ENCODE results near the gene PUS10.
A peak's percentile ranks its signal among the peaks of the same experiment; 100 is the strongest.
"Not testable (repeated sequence)": the region's sequence is repeated elsewhere in the genome, so short reads cannot be mapped to it uniquely, and the experiment has no call there.

The PUS10 gene

GRCh38 chr2:60934165-60934722, 83.8 kb downstream of the PUS10 start:
- no peak overlapping the region for H3K4me3 ChIP-seq (ENCODE audit: low read length)
- DNase-seq (ENCODE audit: low read depth): no peak
- TF ChIP-seq CTCF (conservative IDR thresholded peaks at IDR 0.05; ENCODE audit: low read length): no peak

- no peak overlapping the region for H3K4me3 ChIP-seq (ENCODE audit: low read length)
- no peak for TF ChIP-seq CTCF (conservative IDR thresholded peaks at IDR 0.05; ENCODE audit: low read length)
- DNase-seq (ENCODE audit: low read depth): no peak
Observed at GRCh38 chr2:60932954-60933353, 85.1 kb downstream of the PUS10 start.

DNA sequence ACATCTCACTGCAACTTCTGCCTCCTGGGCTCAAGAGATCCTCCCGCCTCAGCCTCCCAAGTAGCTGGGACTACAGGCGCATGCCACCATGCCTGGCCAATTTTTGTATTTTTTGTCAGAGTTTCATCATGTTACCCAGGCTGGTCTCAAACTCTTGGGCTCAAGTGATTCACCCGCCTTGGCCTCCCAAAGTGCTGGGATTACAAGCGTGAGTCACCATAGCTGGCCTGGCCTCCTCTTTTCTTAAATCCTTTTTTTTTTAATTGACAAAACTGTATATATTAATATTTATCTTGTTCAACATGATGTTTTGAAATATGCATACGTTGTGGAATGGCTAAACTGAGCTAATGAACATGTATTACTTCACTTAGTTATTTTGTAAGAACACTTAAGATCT, 86.0 kb downstream of the PUS10 start:
- DNase-seq (ENCODE audit: low read depth); H3K4me3 ChIP-seq (ENCODE audit: low read length): not testable (repeated sequence)

- no peak for TF ChIP-seq CTCF (conservative IDR thresholded peaks at IDR 0.05; ENCODE audit: low read length)
- peak; percentile 87 for DNase-seq (ENCODE audit: low read depth)
- no peak overlapping the region for H3K4me3 ChIP-seq (ENCODE audit: low read length)
Observed at GRCh38 chr2:60926741-60927552, 91.1 kb downstream of the PUS10 start.

- H3K4me3 ChIP-seq (ENCODE audit: low read length): no peak overlapping the region
- no peak for TF ChIP-seq CTCF (conservative IDR thresholded peaks at IDR 0.05; ENCODE audit: low read length)
- DNase-seq (ENCODE audit: low read depth): peak; percentile 7
Observed at GRCh38 chr2:60925994-60926740, 91.9 kb downstream of the PUS10 start.

DNA sequence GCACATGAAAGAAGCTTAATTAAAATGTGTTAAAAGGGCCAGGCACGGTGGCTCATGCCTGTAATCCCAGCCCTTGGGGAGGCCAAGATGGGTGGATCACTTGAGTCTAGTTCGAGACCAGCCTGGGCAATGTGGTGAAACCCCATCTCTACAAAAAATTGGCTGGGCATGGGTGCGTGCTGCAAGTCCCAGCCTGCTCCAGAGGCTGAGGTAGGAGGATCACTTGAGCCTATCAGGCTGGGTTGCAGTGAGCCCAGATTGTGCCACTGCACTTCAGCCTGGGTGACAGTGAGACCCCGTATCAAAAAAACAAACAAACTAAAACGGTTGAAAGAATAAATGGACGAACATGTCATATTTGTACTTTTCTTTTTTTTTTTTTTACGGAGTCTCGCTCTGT, 110.7 kb downstream of the PUS10 start:
- TF ChIP-seq CTCF (conservative IDR thresholded peaks at IDR 0.05; ENCODE audit: low read length): no peak
- no peak overlapping the region for H3K4me3 ChIP-seq (ENCODE audit: low read length)

DNA sequence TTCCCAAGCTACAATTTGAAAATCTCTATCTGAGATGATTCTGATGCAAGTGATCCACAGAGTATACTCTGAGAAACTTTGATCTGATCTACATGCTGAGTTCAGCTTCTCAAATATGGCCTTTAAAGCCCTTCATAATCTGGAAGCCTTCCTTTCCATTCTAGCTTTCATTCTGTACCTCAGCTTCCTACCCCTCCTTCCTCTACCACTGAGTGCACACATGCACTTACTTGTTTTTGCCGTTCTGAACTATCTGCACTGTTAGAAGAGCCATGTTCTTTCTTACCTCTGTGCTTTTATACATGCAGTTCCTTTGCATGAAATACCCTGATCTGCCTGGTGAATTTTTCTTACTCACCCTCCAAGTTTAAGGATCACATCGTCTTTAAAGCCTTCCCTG, 111.7 kb downstream of the PUS10 start:
- DNase-seq (ENCODE audit: low read depth): no peak
- H3K4me3 ChIP-seq (ENCODE audit: low read length): no peak overlapping the region
- TF ChIP-seq CTCF (conservative IDR thresholded peaks at IDR 0.05; ENCODE audit: low read length): no peak

More for the DNA sequence above, 110.7 kb downstream of the PUS10 start:
- no peak for DNase-seq (ENCODE audit: low read depth)

DNA sequence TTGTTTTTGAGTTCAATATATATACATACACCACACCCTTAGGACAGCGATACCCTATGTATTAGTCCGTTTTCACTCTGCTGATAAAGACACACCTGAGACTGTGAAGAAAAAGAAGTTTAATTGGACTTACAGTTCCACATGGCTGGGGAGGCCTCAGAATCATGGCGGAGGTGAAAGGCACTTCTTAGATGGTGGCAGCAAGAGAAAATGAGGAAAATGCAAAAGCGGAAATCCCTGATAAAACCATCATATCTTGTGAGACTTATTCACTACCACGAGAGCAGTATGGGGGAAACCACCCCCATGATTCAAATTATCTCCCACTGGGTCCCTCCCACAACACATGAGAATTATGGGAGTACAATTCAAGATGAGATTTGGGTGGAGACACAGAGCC, 112.2 kb downstream of the PUS10 start:
- not testable (repeated sequence) for DNase-seq (ENCODE audit: low read depth); H3K4me3 ChIP-seq (ENCODE audit: low read length)

DNA sequence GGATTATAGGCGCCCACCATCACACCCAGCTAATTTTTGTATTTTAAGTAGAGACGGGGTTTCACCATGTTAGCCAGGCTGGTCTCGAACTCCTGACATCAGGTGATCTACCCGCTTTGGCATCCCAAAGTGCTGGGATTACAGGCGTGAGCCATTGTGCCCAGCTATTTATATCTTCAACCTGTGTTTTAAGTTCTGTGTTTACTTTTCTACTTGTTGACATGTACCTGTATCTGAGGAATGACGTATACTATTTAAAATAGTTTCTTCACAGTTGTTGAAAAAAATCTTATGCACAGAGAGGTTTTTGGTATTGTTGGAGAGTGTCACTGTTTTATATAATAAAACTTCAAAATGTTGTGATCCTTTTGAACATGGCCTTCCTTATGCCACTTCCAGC, 116.8 kb downstream of the PUS10 start:
- DNase-seq (ENCODE audit: low read depth); H3K4me3 ChIP-seq (ENCODE audit: low read length): not testable (repeated sequence)

Data from AG10803 (cell line).